GM12878 (cell line): ENCODE results near the gene FAM114A1. TPM values are rescaled to one million over a fixed set of nuclear protein-coding genes. Genes with fewer than 3 reads are reported as not detected.

Experiments used
- ATAC-seq: fragments of 200-7000 bp; cut with Tn5 transposase; 3 replicates; pipeline ENCODE4 v1.9.1; 2020; ENCODE audit warnings: mild to moderate bottlenecking, moderate library complexity
- BruUV-seq: library from RNA; stranded (reverse); fragments of 400-500 nt; replicated peaks from 2 replicates; lab custom pipeline; 2021; lab: Mats Ljungman, UMichigan
- CTCF ChIA-PET: fragments of 300-600 bp; sonication (Branson Sonifier 250); formaldehyde crosslinking; extraction: SDS; loops from one replicate; lab custom pipeline; 2021; ENCODE audit warnings: inconsistent platforms; lab: Yijun Ruan, JAX
- POLR2A ChIA-PET: fragments of 350-600 bp; formaldehyde crosslinking; extraction: SDS; loops from one replicate; lab custom pipeline; 2021; ENCODE audit warnings: inconsistent platforms; lab: Charles Lee
- RAD21 ChIA-PET: fragments of 300-600 bp; sonication (Branson Sonifier 250); formaldehyde crosslinking; loops from one replicate; lab custom pipeline; 2023; ENCODE audit warnings: antibody characterized with exemption; ENCODE audit not compliant: unreplicated experiment; lab: Charles Lee
- SMC1A ChIA-PET: fragments of 300-600 bp; sonication (Branson Sonifier 250); formaldehyde crosslinking; loops from one replicate; lab custom pipeline; 2023; ENCODE audit not compliant: unreplicated experiment, uncharacterized antibody; lab: Charles Lee
- DNase-seq: peaks from one replicate; pipeline ENCODE4 v3.0.0-alpha.2; 2011; ENCODE audit warnings: low read depth, low spot score
- FAIRE-seq: peaks from 3 replicates; lab custom pipeline; 2011; peaks lifted over from hg19 to GRCh38; lab: Jason Lieb, UNC
- H2AFZ ChIP-seq: 2 replicates; pipeline ENCODE4 v1.6.0; 2011; ENCODE audit warnings: low read depth, low read length, control low read depth; ENCODE audit not compliant: control insufficient read depth
- H3K27ac ChIP-seq: 2 replicates; pipeline ENCODE4 v1.5.1; 2011; ENCODE audit warnings: control low read depth; ENCODE audit not compliant: control insufficient read depth, insufficient read depth
- H3K27me3 ChIP-seq, 2 experiments: replicated peaks in 1 of 2; 2 replicates each; pipeline versions ENCODE4 v1.6.0 to v1.6.1; 2011; ENCODE audit warnings: low read length in 1 of 2; ENCODE audit not compliant: control insufficient read depth in 2 of 2, insufficient read depth in 2 of 2
- H3K36me3 ChIP-seq, 2 experiments: 2 replicates each; pipeline ENCODE4 v1.5.1; 2011; ENCODE audit warnings: low read length in 1 of 2; ENCODE audit not compliant: control insufficient read depth in 2 of 2, insufficient read depth in 2 of 2
- H3K4me1 ChIP-seq: 2 replicates; pipeline ENCODE4 v1.6.1; 2011; ENCODE audit warnings: mild to moderate bottlenecking, low read length, moderate library complexity, mixed read lengths; ENCODE audit not compliant: control insufficient read depth, insufficient read depth
- H3K4me2 ChIP-seq: 2 replicates; pipeline ENCODE4 v1.6.0; 2011; ENCODE audit warnings: control low read depth; ENCODE audit not compliant: control insufficient read depth, insufficient read depth
- H3K4me3 ChIP-seq: fragments of 200-600 bp; sonication (generic); 2 replicates; pipeline ENCODE4 v1.5.1; 2016
- H3K79me2 ChIP-seq: 2 replicates; pipeline ENCODE4 v1.6.0; 2011; ENCODE audit warnings: low read length; ENCODE audit not compliant: control insufficient read depth, insufficient read depth
- H3K9ac ChIP-seq: 2 replicates; pipeline ENCODE4 v1.8.0; 2011; ENCODE audit warnings: low read length, control low read depth, mixed read lengths; ENCODE audit not compliant: control insufficient read depth, insufficient read depth
- H3K9me3 ChIP-seq: replicated peaks from 3 replicates; pipeline ENCODE4 v1.5.1; 2011; ENCODE audit warnings: mild to moderate bottlenecking, low read length; ENCODE audit not compliant: control insufficient read depth, insufficient read depth
- H4K20me1 ChIP-seq: 2 replicates; pipeline ENCODE4 v1.6.0; 2011; ENCODE audit not compliant: control insufficient read depth, insufficient read depth
- HCFC1 ChIP-seq: fragments of 150-350 bp; IDR thresholded peaks from 2 replicates; pipeline ENCODE4 v1.6.1; 2014; ENCODE audit warnings: low read length
- HDAC6 ChIP-seq: fragments of 200-600 bp; sonication (generic); IDR thresholded peaks from one replicate; pipeline ENCODE4 v1.8.0; 2017; ENCODE audit warnings: antibody characterized with exemption; ENCODE audit not compliant: unreplicated experiment
- MEF2A ChIP-seq: IDR thresholded peaks from 2 replicates; pipeline ENCODE4 v1.6.1; 2011; ENCODE audit warnings: low read depth, mild to moderate bottlenecking, low read length, moderate library complexity; ENCODE audit not compliant: insufficient read depth
- MYC ChIP-seq: IDR thresholded peaks from 2 replicates; pipeline ENCODE4 v1.6.1; 2011; ENCODE audit warnings: mild to moderate bottlenecking, low read length, moderate library complexity, inconsistent platforms; ENCODE audit not compliant: insufficient read depth, insufficient replicate concordance, insufficient read length, severe bottlenecking
- NBN ChIP-seq: fragments of 450-650 bp; IDR thresholded peaks from 2 replicates; pipeline ENCODE4 v1.6.1; 2016
- SUZ12 ChIP-seq: fragments of 200-600 bp; sonication (generic); IDR thresholded peaks from one replicate; pipeline ENCODE4 v1.6.1; 2018; ENCODE audit warnings: antibody characterized with exemption, mild to moderate bottlenecking; ENCODE audit not compliant: unreplicated experiment
- TCF7 ChIP-seq: IDR thresholded peaks from 2 replicates; pipeline ENCODE4 v1.6.1; 2014; ENCODE audit warnings: antibody characterized with exemption, borderline replicate concordance
- WRNIP1 ChIP-seq: IDR thresholded peaks from 2 replicates; pipeline ENCODE4 v1.6.1; 2011; ENCODE audit warnings: low read depth, low read length, improper control_type of control experiment, borderline replicate concordance
- ZSCAN29 ChIP-seq: fragments of 450-650 bp; IDR thresholded peaks from 2 replicates; pipeline ENCODE4 v1.6.1; 2017; ENCODE audit warnings: mild to moderate bottlenecking, moderate library complexity
- WGBS: methylation state at CpG from one replicate; pipeline ENCODE4 v1.1.6; 2016; ENCODE audit warnings: low lambda C conversion rate; ENCODE audit not compliant: insufficient replicate concordance, insufficient coverage; ENCODE audit errors: missing lambda C conversion rate; 5-methylcytosine and 5-hydroxymethylcytosine counted together
- in situ Hi-C: fragments of 300-500 bp; cut with MboI; formaldehyde crosslinking; loops from 9 replicates; pipeline ENCODE4 v1.14.3; 2018; ENCODE audit warnings: mixed read lengths
- intact Hi-C: fragments of 100-400 bp; cut with micrococcal nuclease; formaldehyde crosslinking; loops from one replicate; pipeline ENCODE4 v1.14.2; 2022; ENCODE audit not compliant: unreplicated experiment
- polyA plus RNA-seq, 11 experiments: library from polyadenylated mRNA; depleted of rRNA in 4 of 11; unstranded in 6 of 11; stranded (reverse) in 5 of 11; fragments of >200 nt; fragmentation: Nextera tagmentation in 4 of 11; fragmentation: Illumina TruSeq in 1 of 11; extraction: Ambion mirVana in 4 of 11; extraction: Trizol in 1 of 11; gene quantifications; 1 replicate in 1 of 11; 2 replicates in 10 of 11; pipeline versions ENCODE4 v1.2.1 to v1.2.3, GENCODE V29; 2011 to 2016; ENCODE audit warnings: inconsistent platforms in 2 of 11, missing spikeins in 2 of 11, low read depth in 1 of 11
- total RNA-seq, 4 experiments: library from RNA; depleted of rRNA in 3 of 4; stranded (reverse); fragments of >200 nt in 3 of 4; fragmentation: Illumina TruSeq in 1 of 4; extraction: Trizol in 1 of 4; gene quantifications; 2 replicates each; pipeline versions ENCODE4 v1.2.1 to v1.2.3, GENCODE V29; 2013 to 2021
- TF ChIP-seq, protein P1 (sequence below): fragments of 450-650 bp; IDR thresholded peaks from 2 replicates; pipeline ENCODE4 v1.6.1; 2017; ENCODE audit warnings: borderline replicate concordance

The FAM114A1 gene
- total and polyA plus RNA-seq, 10 of the 15 experiments (the other 5 are each of a cell fraction or from before 2014, with no cell fraction given): 1.3 to 6.2 (median 3.9) TPM

DNA sequence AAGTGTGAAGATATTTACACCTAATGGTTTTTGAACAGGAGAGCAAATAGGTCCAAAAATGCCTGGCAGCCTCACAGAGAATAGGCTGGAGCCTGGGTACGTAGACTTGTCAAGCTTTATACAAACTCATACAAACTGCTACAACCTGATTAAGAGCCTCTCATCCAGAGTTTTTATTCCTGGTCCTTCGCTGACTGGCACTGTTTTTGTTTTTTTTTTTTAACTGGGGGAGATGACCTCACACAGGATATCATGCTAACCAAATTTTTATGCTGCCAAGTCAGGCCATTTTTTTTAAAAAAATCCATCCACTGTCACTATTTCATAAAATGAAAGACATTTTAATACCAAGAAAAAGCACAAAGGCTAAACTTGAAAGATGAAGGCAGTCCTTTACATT, 1.9 kb downstream of the FAM114A1 start:
- TF ChIP-seq, protein P1, sequence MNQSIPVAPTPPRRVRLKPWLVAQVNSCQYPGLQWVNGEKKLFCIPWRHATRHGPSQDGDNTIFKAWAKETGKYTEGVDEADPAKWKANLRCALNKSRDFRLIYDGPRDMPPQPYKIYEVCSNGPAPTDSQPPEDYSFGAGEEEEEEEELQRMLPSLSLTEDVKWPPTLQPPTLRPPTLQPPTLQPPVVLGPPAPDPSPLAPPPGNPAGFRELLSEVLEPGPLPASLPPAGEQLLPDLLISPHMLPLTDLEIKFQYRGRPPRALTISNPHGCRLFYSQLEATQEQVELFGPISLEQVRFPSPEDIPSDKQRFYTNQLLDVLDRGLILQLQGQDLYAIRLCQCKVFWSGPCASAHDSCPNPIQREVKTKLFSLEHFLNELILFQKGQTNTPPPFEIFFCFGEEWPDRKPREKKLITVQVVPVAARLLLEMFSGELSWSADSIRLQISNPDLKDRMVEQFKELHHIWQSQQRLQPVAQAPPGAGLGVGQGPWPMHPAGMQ: no peak
- TF ChIP-seq HCFC1 (no peak), NBN (no peak), HDAC6 (no peak), WRNIP1 (no peak), ZSCAN29 (no peak), SUZ12 (no peak), TCF7 (no peak), MYC (no peak), MEF2A (no peak)
- RAD21 ChIA-PET: interaction anchor here (1.2 kb wide), 1 partner anchor 19 kb away, joined by 3 read pairs; no protein-coding TSS in a partner anchor
- ATAC-seq (no peak), DNase-seq (no peak), FAIRE-seq (no peak)
- H3K27ac ChIP-seq: no peak overlapping the region
- BruUV-seq: no TSS peak
- no peak overlapping the region for H3K9ac ChIP-seq
- H3K36me3 ChIP-seq: no peaks in the 10 kb centered on the region
- H3K27me3 ChIP-seq: no peaks in the 10 kb centered on the region
- intact Hi-C loops: no loop called here
- H3K4me2 ChIP-seq: no peak overlapping the region
- no peak overlapping the region for H2AFZ ChIP-seq
- peaks cover 2% of the 10 kb centered on the region; the same call in 1 of the 2 replicates for H3K79me2 ChIP-seq
- H4K20me1 ChIP-seq: no peaks in the 10 kb centered on the region
- 97% methylated on average over 2 of the region's 2 CpGs for WGBS
- POLR2A ChIA-PET: no interaction called here
- SMC1A ChIA-PET: interaction anchor here (0.6 to 1.5 kb wide), 2 partner anchors 18 to 33 kb away, joined by 3 to 4 read pairs; no protein-coding TSS in a partner anchor
- H3K9me3 ChIP-seq: no peaks in the 10 kb centered on the region
- H3K4me3 ChIP-seq: no peak overlapping the region
- H3K4me1 ChIP-seq: peaks cover 7% of the 10 kb centered on the region
- CTCF ChIA-PET: interaction anchor here (0.6 to 3.7 kb wide), 3 partner anchors 9 to 34 kb away, joined by 4 to 29 read pairs (median 5); no protein-coding TSS in a partner anchor
- in situ Hi-C loops: loop anchor here (10.0 to 25.0 kb wide), 3 partner anchors 557 to 805 kb away; no protein-coding TSS in a partner anchor
